GM18508 (cell line): ENCODE measurements around the gene ZMYND10.
A peak's percentile ranks its signal among the peaks of the same experiment; 100 is the strongest.
"Not testable (repeated sequence)": the region's sequence is repeated elsewhere in the genome, so short reads cannot be mapped to it uniquely, and the experiment has no call there.

Experiments used
- ATAC-seq: cut with Tn5 transposase; IDR thresholded peaks from one replicate; pipeline ENCODE4 v1.9.1; 2021; ENCODE audit warnings: moderate number of reproducible peaks; ENCODE audit not compliant: insufficient read depth, unreplicated experiment

ZMYND10 gene

GRCh38 chr3:50314816-50315215, 30.7 kb downstream of the ZMYND10 start:
- ATAC-seq, result no peak

GRCh38 chr3:50314342-50314741, 31.2 kb downstream of the ZMYND10 start:
- no peak for ATAC-seq

GRCh38 chr3:50312041-50312440, 33.5 kb downstream of the ZMYND10 start:
- ATAC-seq, result not testable (repeated sequence)

GRCh38 chr3:50304601-50305000, 40.9 kb downstream of the ZMYND10 start:
- ATAC-seq, result no peak

- no peak for ATAC-seq
Measured at GRCh38 chr3:50303013-50303815, 42.3 kb downstream of the ZMYND10 start, which contains the start of gene HYAL1. Gene HYAL1 (minus strand): TSS chr3:50303574. CDS start chr3:50302956, 618 bp downstream.

GRCh38 chr3:50302095-50303012, 43.2 kb downstream of the ZMYND10 start:
- no peak for ATAC-seq

GRCh38 chr3:50300681-50301254, 44.8 kb downstream of the ZMYND10 start:
- no peak for ATAC-seq

- ATAC-seq, result no peak
Measured at GRCh38 chr3:50299929-50300680, 45.4 kb downstream of the ZMYND10 start.

- ATAC-seq, result no peak
Measured at GRCh38 chr3:50299638-50299928, 45.9 kb downstream of the ZMYND10 start.

- peak; percentile 42 for ATAC-seq
Measured at GRCh38 chr3:50298836-50299637, 46.5 kb downstream of the ZMYND10 start, which contains the start of the genes HYAL3 and NAA80. Gene HYAL3 (minus strand): TSS chr3:50299405. CDS start chr3:50295602, 3,803 bp downstream. Gene NAA80 (minus strand): TSS chr3:50299405. CDS start chr3:50297463, 1,942 bp downstream.

- no peak for ATAC-seq
Measured at GRCh38 chr3:50297896-50298725, 47.4 kb downstream of the ZMYND10 start.

GRCh38 chr3:50297384-50297775, 48.2 kb downstream of the ZMYND10 start:
- no peak for ATAC-seq

GRCh38 chr3:50296721-50297383, 48.7 kb downstream of the ZMYND10 start:
- ATAC-seq, result no peak

GRCh38 chr3:50295553-50296431, 49.7 kb downstream of the ZMYND10 start:
- no peak for ATAC-seq

- ATAC-seq, result no peak
Measured at GRCh38 chr3:50294492-50295403, 50.8 kb downstream of the ZMYND10 start.

- no peak for ATAC-seq
Measured at GRCh38 chr3:50294089-50294488, 51.4 kb downstream of the ZMYND10 start.
